ENCODE measurements around the gene ACTMAP.

Gene ACTMAP

DNA sequence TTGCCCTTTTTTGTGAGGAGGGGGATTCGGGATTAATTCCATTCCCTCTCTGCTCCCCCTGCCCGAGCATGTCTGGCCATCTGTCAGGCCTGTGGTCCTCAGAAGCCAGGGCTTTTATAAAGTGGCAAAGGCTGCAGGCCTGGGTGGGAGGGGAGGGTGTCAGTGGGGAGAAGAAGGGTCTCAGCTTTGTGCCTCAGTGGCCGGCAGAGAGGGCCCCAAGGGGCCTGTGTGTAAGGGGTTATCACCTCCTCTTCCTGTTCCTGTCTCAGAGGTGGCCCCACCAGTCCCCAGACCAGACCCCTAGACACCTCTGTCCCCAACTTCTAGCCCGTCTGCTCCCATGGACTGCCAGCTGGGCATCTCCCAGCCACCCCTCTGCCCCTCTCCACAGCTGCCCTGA, 56.4 kb downstream of the ACTMAP start:
- DNase-seq (ENCODE audit: low read depth), result no peak

DNA sequence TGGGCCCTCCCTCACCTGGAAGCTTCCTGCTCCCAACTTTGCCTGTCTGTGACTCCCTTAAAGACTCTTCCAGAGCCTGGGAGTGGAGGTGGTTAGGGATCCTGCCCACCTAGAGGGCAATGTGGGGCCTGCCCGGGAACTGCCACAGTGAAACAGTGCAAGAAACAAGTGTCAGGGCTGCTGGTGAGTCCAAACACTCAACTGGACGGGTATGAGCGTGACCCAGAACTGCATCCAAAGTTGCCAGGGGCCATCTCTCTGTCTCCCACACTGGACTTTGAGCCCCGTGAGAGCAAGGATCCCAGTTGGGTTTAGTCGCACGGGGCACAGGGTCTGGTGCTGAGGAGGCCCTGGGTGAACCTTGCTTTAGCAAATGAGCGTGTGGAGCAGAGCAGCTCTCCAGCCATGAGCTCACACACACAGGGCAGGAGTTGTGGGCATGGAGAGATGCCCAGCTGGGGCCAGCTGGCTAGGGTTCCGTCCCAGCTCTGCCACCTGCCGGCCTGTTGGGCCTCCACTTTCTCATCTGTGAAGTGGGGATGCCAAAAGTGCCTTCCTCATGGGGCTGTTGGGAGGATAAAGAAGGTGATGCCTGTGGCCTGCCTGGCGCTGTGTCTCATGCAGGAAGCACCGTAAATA, 57.0 kb downstream of the ACTMAP start:
- DNase-seq (ENCODE audit: low read depth), result no peak

DNA sequence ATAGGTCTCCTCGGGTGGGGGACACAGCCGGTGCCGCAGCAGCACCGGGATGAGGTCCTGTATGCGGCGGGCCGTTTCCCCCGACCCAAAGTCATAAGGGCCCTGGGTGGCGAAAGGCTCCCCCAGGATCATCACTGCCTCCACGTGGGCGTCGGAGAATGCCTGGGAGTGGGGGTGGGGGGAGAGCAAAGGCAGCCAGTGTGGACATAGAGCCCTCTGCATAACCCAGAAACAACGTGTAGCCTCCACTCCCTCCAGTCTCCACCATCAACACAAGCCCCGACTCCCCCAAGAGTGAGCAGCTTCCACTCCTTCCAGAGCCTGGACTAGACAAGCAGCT, 58.1 kb downstream of the ACTMAP start:
- no peak for DNase-seq (ENCODE audit: low read depth)

DNA sequence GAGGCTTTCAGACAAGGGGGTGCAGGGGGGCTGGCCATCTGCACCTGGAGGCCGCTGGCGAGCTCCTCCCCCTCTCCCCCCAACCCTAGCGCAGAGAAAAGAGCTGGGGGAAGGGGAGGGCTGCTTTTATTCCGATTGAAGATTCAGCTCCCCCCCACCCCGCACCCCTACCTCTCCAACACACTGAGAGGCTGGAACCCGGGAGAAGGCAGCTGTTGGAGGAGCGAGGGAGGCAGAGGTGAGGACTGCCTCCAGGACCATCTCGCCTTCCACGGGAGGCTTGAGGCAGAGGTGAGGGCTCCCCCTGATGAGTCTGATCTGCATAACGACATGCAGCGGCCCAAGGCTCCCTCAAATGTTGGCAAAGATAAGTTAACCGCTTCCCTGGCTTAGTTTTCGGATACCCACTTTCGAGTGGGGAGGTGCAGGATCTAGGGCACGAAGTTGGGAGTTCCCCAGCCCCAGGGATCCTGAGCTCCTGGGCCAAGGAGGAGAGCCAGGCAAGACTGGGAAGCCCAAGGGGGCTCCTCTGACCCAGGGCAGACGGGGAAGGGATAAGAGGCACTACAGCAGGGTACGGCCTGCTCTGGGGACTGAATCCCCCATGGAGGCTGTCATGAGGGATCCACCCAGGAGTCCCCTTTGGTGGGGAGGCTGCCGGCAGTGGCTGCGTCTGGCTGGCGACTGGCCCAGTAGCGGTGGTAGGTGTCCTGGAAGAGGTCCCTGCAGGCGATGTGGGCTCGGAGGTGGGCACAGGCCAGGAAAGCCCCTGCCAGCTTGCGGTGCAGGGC, 58.7 kb downstream of the ACTMAP start:
- DNase-seq (ENCODE audit: low read depth), result no peak
